Measurements from ENCODE around the gene KCNK2.
A peak's percentile ranks its signal among the peaks of the same experiment; 100 is the strongest.

Gene KCNK2

DNA sequence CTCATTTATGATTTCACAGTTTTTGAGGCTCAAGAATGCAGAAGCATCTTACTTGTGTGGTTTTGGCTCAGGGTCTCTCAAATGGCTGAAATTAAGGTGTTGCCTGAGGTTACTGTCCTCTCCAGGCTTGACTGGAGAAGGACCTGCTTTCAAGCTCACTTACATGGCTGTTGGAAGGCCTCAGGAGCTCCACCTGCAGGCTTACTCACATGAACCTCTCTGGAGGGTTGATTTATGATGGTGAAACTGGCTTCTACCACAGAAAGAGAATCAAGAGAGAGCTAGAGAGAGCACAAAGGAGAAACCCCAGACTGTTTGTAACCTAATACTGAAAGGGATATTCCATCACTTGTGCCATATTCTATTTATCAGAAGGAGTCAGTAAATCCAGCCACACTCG, 6.2 kb upstream of the KCNK2 start:
- peak; percentile 30 for TF ChIP-seq CTCF (IDR thresholded peaks at IDR 0.05; ENCODE audit: extremely low read depth, missing control alignments)
- peak; percentile 34 for DNase-seq (ENCODE audit: low spot score)

- no peak for TF ChIP-seq CTCF (IDR thresholded peaks at IDR 0.05; ENCODE audit: extremely low read depth, missing control alignments)
- no peak for DNase-seq (ENCODE audit: low spot score)
Measured at GRCh38 chr1:215079456-215079855, 3.1 kb upstream of the KCNK2 start.

- no peak for DNase-seq (ENCODE audit: low spot score)
- TF ChIP-seq CTCF (IDR thresholded peaks at IDR 0.05; ENCODE audit: extremely low read depth, missing control alignments) = no peak
Measured at GRCh38 chr1:215081661-215082531, 641 bp upstream of the KCNK2 start.

DNA sequence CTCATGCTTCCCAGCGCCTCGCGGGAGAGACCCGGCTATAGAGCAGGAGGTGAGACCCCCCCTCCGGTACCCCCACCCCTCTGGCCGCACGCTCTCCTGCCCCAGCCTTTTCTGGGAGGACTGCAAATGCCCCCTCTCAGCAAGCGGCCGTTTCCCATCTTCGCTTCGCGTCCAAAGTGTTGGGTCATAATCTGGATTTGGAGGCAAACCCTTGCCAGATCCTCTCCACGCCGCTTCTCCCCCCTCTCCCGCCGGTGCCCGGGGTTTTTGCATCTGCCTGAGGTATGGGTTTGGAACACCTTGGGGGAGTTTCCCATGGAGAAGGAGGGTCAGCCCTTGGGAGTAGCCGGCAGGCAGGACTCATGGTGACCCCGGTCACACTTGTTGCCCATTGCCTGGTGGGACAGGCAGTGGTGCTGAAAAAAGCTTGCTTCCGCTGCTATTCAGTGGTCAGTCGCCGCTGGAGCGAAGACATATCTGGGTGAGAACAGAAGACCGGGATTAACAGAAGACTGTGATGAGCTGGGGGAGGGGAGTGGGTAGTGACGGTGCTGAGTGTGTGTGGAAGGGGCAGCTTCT, 935 bp downstream of the KCNK2 start:
- DNase-seq (ENCODE audit: low spot score) = no peak
- TF ChIP-seq CTCF (IDR thresholded peaks at IDR 0.05; ENCODE audit: extremely low read depth, missing control alignments) = no peak

DNA sequence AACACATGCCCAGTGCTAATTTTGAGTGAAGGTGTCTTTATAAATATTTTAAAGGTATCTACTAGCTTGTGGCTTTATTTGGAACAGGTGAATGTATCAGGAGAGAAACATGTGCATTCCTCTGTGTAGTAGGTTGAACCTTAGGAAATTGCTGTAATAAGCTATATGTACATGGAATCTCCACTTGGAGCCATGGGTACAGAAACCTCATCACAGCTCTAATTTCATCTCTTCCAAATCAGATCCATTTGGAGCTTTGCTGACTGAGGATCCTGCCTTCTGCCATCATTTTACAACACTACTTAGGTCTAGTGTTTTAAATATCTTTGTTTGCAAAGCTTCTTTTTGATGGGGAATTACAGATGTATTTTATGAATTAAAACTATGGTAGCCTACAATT, 2.1 kb downstream of the KCNK2 start:
- TF ChIP-seq CTCF (IDR thresholded peaks at IDR 0.05; ENCODE audit: extremely low read depth, missing control alignments) = no peak

GRCh38 chr1:215087603-215088002, 5.1 kb downstream of the KCNK2 start:
- no peak for DNase-seq (ENCODE audit: low spot score)
- no peak for TF ChIP-seq CTCF (IDR thresholded peaks at IDR 0.05; ENCODE audit: extremely low read depth, missing control alignments)

More for the DNA sequence above, 2.1 kb downstream of the KCNK2 start:
- no peak for DNase-seq (ENCODE audit: low spot score)

DNA sequence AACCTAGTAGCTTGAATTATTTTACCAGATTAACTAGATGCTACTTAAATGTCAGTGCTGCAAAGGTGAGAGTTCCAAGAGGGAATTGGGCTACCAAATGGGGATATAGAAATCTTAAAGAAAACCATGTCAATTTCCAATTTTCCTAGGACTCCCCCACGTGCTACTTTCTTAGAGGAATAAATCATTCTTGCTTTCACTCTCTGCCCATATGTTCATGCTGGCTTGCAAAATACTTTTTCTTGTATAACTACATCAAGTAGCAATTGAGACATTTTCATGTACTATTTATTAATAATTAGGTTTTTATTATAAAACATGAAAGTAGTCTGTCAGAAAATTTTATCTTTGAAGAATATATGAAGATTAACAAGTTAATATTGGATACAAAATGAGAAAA, 11.8 kb downstream of the KCNK2 start:
- no peak for DNase-seq (ENCODE audit: low spot score)
- no peak for TF ChIP-seq CTCF (IDR thresholded peaks at IDR 0.05; ENCODE audit: extremely low read depth, missing control alignments)
